Mesendoderm (in vitro differentiated cells): ENCODE results near the gene ZFHX3.

Experiments
- DNase-seq: peaks from one replicate; pipeline ENCODE4 v3.0.0; 2013
- H2AK5ac ChIP-seq: 2 replicates; pipeline ENCODE4 v1.6.1; 2013; ENCODE audit warnings: low read length, inconsistent platforms
- H2BK120ac ChIP-seq: 2 replicates; pipeline ENCODE4 v1.6.1; 2013; ENCODE audit warnings: low read depth, mild to moderate bottlenecking, low read length, moderate library complexity, mixed read lengths
- H2BK15ac ChIP-seq: replicated peaks from 2 replicates; pipeline ENCODE4 v1.6.1; 2013; ENCODE audit warnings: low read depth, mild to moderate bottlenecking, moderate library complexity
- H2BK5ac ChIP-seq: 2 replicates; pipeline ENCODE4 v1.6.1; 2013; ENCODE audit warnings: low read length, inconsistent platforms
- H3K18ac ChIP-seq: 2 replicates; pipeline ENCODE4 v1.6.1; 2013; ENCODE audit warnings: mild to moderate bottlenecking, low read length, mixed read lengths
- H3K23ac ChIP-seq: one replicate; pipeline ENCODE4 v1.6.1; 2013; ENCODE audit warnings: low read length
- H3K27ac ChIP-seq: 2 replicates; pipeline ENCODE4 v1.5.1; 2013; ENCODE audit warnings: low read depth, mild to moderate bottlenecking, inconsistent platforms, low read length, moderate library complexity
- H3K27me3 ChIP-seq: 2 replicates; pipeline ENCODE4 v1.6.1; 2013; ENCODE audit warnings: low read length, control low read depth, mild to moderate bottlenecking, inconsistent platforms; ENCODE audit not compliant: insufficient read depth, poor library complexity
- H3K36me3 ChIP-seq: 2 replicates; pipeline ENCODE4 v1.6.1; 2013; ENCODE audit warnings: low read length, inconsistent platforms; ENCODE audit not compliant: control insufficient read depth, insufficient read depth
- H3K4ac ChIP-seq: one replicate; pipeline ENCODE4 v1.6.1; 2013; ENCODE audit warnings: low read depth, mild to moderate bottlenecking, low read length, moderate library complexity
- H3K4me1 ChIP-seq: 2 replicates; pipeline ENCODE4 v1.6.1; 2013; ENCODE audit warnings: low read depth, low read length, inconsistent platforms; ENCODE audit not compliant: control insufficient read depth
- H3K4me2 ChIP-seq: 2 replicates; pipeline ENCODE4 v1.6.1; 2013; ENCODE audit warnings: low read length
- H3K4me3 ChIP-seq: 2 replicates; pipeline ENCODE4 v1.5.1; 2013; ENCODE audit warnings: mild to moderate bottlenecking, low read length
- H3K56ac ChIP-seq: one replicate; pipeline ENCODE4 v1.6.1; 2013; ENCODE audit warnings: low read length
- H3K79me1 ChIP-seq: 2 replicates; pipeline ENCODE4 v1.6.1; 2013; ENCODE audit warnings: low read length, inconsistent platforms
- H3K79me2 ChIP-seq: 2 replicates; pipeline ENCODE4 v1.6.1; 2013; ENCODE audit warnings: mild to moderate bottlenecking, low read length; ENCODE audit not compliant: control insufficient read depth, insufficient read depth
- H3K9ac ChIP-seq: 2 replicates; pipeline ENCODE4 v1.6.1; 2013; ENCODE audit warnings: low read length, inconsistent platforms
- H4K5ac ChIP-seq: one replicate; pipeline ENCODE4 v1.6.1; 2013; ENCODE audit warnings: low read length
- H4K8ac ChIP-seq: one replicate; pipeline ENCODE4 v1.6.1; 2013; ENCODE audit warnings: low read depth, mild to moderate bottlenecking, control low read depth, low read length, moderate library complexity
- WGBS: extraction: QIAGEN DNeasy Blood & Tissue Kit; methylation state at CpG from one replicate; pipeline ENCODE4 v1.1.7; 2013; ENCODE audit warnings: low lambda C conversion rate, missing lambda C conversion rate; ENCODE audit not compliant: insufficient coverage; ENCODE audit errors: extremely low coverage; 5-methylcytosine and 5-hydroxymethylcytosine counted together

The ZFHX3 gene

DNA sequence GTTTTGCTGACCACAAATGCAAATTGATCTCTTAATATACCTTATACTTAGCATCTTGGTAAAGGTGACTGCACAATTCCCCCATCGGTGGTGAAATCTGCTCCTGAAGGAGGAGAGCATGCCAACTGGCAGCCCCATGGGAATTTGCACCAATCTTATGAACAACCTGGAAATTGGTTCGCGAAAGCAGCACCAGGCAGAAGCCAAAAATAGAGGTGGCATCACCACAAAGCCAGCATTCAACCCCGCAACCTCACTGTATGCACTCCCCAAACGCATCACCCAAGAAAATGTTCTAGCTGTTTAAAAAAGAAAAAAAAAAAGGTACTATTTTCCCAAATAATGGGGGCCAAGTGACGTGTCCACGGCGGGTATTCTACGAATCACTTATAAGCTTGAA is 213.4 kb downstream of the ZFHX3 start:
- WGBS: no CpG with 5 or more reads among the region's 9 CpGs
- no peak overlapping the region for H3K4me2 ChIP-seq
- H3K27ac ChIP-seq: no peak overlapping the region
- no peaks in the 10 kb centered on the region for H3K79me1 ChIP-seq
- no peaks in the 10 kb centered on the region for H3K36me3 ChIP-seq
- H3K23ac ChIP-seq: no peak overlapping the region
- H2BK5ac ChIP-seq: no peak overlapping the region
- no peak overlapping the region for H3K9ac ChIP-seq
- H3K79me2 ChIP-seq: no peaks in the 10 kb centered on the region
- DNase-seq: no peak
- H3K4ac ChIP-seq: no peak overlapping the region
- H2BK15ac ChIP-seq: no peak overlapping the region
- no peaks in the 10 kb centered on the region for H3K27me3 ChIP-seq
- no peak overlapping the region for H3K18ac ChIP-seq
- no peak overlapping the region for H3K4me3 ChIP-seq
- no peak overlapping the region for H4K8ac ChIP-seq
- H3K4me1 ChIP-seq: no peaks in the 10 kb centered on the region
- no peak overlapping the region for H3K56ac ChIP-seq
- no peak overlapping the region for H2AK5ac ChIP-seq
- H2BK120ac ChIP-seq: no peak overlapping the region
- no peak overlapping the region for H4K5ac ChIP-seq

DNA sequence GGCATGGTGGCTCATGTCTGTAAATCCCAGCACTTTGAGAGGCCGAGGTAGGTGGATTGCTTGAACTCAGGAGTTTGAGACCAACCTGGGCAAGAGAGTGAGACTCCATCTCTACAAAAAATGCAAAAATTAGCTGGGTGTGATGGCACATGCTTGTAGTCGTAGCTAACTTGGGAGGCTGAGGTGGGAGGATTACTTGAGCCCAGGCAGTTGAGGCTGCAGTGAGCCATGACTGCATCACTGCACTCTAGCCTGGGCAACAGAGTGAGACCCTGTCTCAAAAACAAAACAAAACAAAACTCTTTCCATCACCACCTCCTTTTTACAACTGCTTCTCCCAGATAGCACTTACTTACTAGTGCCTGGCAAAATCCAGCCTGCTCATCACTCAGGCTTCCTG is 214.0 kb downstream of the ZFHX3 start:
- Histone ChIP-seq H3K36me3 (no peaks in the 10 kb centered on the region), H2BK120ac (no peak overlapping the region), H3K56ac (no peak overlapping the region), H2BK15ac (no peak overlapping the region), H3K4me2 (no peak overlapping the region), H3K27ac (no peak overlapping the region), H3K79me2 (no peaks in the 10 kb centered on the region), H3K4ac (no peak overlapping the region), H3K9ac (no peak overlapping the region), H3K18ac (no peak overlapping the region), H3K79me1 (no peaks in the 10 kb centered on the region), H3K4me3 (no peak overlapping the region), H4K5ac (no peak overlapping the region), H2BK5ac (no peak overlapping the region), H3K23ac (no peak overlapping the region), H4K8ac (no peak overlapping the region), H3K4me1 (no peaks in the 10 kb centered on the region), H3K27me3 (no peaks in the 10 kb centered on the region), H2AK5ac (no peak overlapping the region)
- no peak for DNase-seq
- no CpG with 5 or more reads among the region's 2 CpGs for WGBS

DNA sequence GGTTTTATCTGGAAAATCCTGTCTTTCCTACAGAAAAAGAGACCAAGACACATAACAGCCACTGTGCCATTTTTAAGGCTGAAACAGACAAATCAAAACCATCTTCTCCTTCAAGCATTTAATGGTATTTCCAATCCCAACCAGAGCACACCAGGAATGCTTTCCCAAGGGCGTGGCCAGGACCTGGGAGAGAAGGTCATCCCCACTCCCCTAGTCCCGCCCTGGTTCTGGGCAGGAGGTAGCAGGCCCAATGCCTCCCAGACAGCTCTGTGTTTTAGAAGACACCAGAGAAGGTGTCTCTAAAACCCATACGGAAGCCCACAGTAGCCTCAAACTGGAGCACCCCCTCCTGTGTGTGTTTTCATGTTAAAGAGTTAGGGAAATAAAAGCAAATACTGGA is 214.4 kb downstream of the ZFHX3 start:
- Histone ChIP-seq H3K27ac (no peak overlapping the region), H3K9ac (no peak overlapping the region), H2AK5ac (no peak overlapping the region), H3K79me1 (no peaks in the 10 kb centered on the region), H3K4ac (no peak overlapping the region), H4K8ac (no peak overlapping the region), H3K27me3 (no peaks in the 10 kb centered on the region), H2BK15ac (no peak overlapping the region), H3K36me3 (no peaks in the 10 kb centered on the region), H3K79me2 (no peaks in the 10 kb centered on the region), H3K18ac (no peak overlapping the region), H3K4me2 (no peak overlapping the region), H3K56ac (no peak overlapping the region), H3K4me1 (no peaks in the 10 kb centered on the region), H2BK120ac (no peak overlapping the region), H4K5ac (no peak overlapping the region), H3K23ac (no peak overlapping the region), H2BK5ac (no peak overlapping the region), H3K4me3 (no peak overlapping the region)
- DNase-seq: no peak
- no CpG with 5 or more reads among the region's 3 CpGs for whole genome bisulfite sequencing

DNA sequence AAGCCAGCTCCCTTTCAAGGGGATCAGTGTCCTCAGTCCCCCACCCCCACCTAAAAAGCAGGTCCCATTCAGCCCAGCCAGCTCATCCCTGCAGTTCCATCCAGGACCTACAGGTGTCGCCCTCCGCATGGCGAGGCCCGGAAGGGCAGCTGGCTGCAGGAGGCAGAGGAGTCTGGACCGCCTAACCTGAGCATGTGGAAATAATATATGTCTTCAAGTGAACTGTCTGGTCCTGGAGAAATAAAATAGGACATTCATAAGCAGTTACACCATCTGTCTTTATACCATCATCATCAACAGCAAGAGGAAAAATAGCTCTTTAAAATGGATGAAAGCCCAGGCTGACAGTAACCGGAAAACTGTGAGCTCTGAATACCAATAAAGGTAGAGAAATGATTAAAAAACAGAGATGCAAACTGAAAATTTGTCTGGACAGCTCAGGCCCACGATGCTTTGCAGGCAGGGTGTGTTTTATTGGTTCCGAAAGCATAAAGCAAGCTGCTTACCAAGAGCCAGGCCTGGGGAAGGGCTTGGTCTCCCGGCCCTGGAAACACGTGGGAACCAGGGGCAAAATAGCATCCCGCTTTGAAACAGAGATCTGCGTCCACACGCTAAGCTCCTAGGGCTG is 215.2 kb downstream of the ZFHX3 start:
- H3K23ac ChIP-seq: no peak overlapping the region
- H3K56ac ChIP-seq: no peak overlapping the region
- DNase-seq: peak; percentile 78
- H4K5ac ChIP-seq: no peak overlapping the region
- no peak overlapping the region for H3K4me3 ChIP-seq
- no peaks in the 10 kb centered on the region for H3K79me1 ChIP-seq
- no peak overlapping the region for H2BK120ac ChIP-seq
- no peak overlapping the region for H4K8ac ChIP-seq
- H3K4me2 ChIP-seq: no peak overlapping the region
- no peak overlapping the region for H3K27ac ChIP-seq
- no peak overlapping the region for H3K4ac ChIP-seq
- no peaks in the 10 kb centered on the region for H3K36me3 ChIP-seq
- H3K18ac ChIP-seq: no peak overlapping the region
- H3K4me1 ChIP-seq: no peaks in the 10 kb centered on the region
- H3K27me3 ChIP-seq: no peaks in the 10 kb centered on the region
- H2AK5ac ChIP-seq: no peak overlapping the region
- no peaks in the 10 kb centered on the region for H3K79me2 ChIP-seq
- H3K9ac ChIP-seq: no peak overlapping the region
- no peak overlapping the region for H2BK15ac ChIP-seq
- H2BK5ac ChIP-seq: no peak overlapping the region
- no CpG with 5 or more reads among the region's 13 CpGs for WGBS

DNA sequence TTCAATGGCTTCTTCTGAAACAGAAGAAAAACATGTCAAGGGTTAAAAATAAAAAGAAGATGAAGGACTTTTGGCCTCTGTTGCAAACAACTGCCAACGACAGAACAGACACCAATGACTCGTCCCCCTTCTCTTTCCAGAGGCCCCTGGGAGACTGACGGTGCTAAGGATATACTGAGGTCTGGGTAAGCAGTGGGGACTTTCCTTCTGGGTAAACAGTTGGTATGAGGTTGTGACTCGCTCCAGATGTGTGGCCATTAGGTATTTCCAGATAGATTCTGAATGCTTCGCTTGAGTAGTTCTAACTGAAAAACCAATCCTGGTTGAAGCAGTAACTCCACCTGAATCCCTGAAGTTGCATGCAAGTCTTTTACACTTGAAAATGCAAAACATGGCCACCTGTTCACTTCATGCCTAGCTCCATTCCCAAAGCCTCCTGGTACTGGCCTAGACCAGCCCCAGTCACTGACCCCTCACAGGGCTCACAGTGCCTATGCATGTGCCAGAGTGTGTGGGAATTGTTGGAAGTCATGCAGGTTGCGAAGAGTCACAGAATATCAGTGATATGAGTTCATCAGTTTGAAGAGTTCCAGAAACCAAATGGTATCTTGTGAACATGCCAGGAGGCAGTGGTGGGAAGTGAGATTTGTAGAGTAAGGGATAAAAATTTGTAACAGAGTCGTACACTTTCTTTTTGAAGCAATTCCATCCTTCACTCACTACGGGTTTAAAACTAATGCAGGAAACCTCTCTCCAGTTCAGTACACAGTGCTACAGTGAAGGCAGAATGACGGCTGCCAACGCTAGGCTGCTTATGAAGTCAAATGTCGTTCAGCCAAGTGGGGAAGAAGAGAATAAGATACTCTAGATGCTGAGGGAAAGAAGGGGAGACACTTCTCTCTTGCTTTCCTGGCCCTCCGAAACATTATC is 217.8 kb downstream of the ZFHX3 start:
- H2BK5ac ChIP-seq: no peak overlapping the region
- no peak overlapping the region for H3K56ac ChIP-seq
- H3K27me3 ChIP-seq: no peaks in the 10 kb centered on the region
- no peaks in the 10 kb centered on the region for H3K79me1 ChIP-seq
- DNase-seq: no peak
- H3K4me3 ChIP-seq: no peak overlapping the region
- H3K4me1 ChIP-seq: no peaks in the 10 kb centered on the region
- H4K8ac ChIP-seq: no peak overlapping the region
- H2BK15ac ChIP-seq: no peak overlapping the region
- H3K18ac ChIP-seq: no peak overlapping the region
- no peak overlapping the region for H3K4me2 ChIP-seq
- H3K9ac ChIP-seq: no peak overlapping the region
- H2BK120ac ChIP-seq: no peak overlapping the region
- H3K4ac ChIP-seq: no peak overlapping the region
- no peaks in the 10 kb centered on the region for H3K36me3 ChIP-seq
- no peak overlapping the region for H3K23ac ChIP-seq
- no peak overlapping the region for H3K27ac ChIP-seq
- no peak overlapping the region for H2AK5ac ChIP-seq
- H3K79me2 ChIP-seq: no peaks in the 10 kb centered on the region
- WGBS: no CpG with 5 or more reads among the region's 12 CpGs
- H4K5ac ChIP-seq: no peak overlapping the region
